ENCODE measurements around the gene EGFL7. TPM values are rescaled to one million over a fixed set of nuclear protein-coding genes. Genes with fewer than 3 reads are reported as not detected.

EGFL7 gene
- total RNA-seq, 1 donor from 2014 or later = 16.3 TPM

GRCh38 chr9:136690104-136690805 lies 27.5 kb downstream of the EGFL7 start:
- DNase-seq (ENCODE audit: low spot score, unreplicated experiment) = no peak
- TF ChIP-seq CTCF (IDR thresholded peaks at IDR 0.05; ENCODE audit: unreplicated experiment) = no peak
- no peak overlapping the region for H3K4me3 Mint-ChIP-seq (ENCODE audit: low read depth)

GRCh38 chr9:136690806-136691261 lies 28.1 kb downstream of the EGFL7 start:
- H3K9me3 Mint-ChIP-seq (ENCODE audit: low read depth) = no peaks in the 10 kb centered on the region
- no peak for DNase-seq (ENCODE audit: low spot score, unreplicated experiment)
- H3K4me3 Mint-ChIP-seq (ENCODE audit: low read depth) = no peak overlapping the region
- H3K27me3 Mint-ChIP-seq = peaks cover 10% of the 10 kb centered on the region
- H3K27ac Mint-ChIP-seq = no peak overlapping the region
- peaks cover 13% of the 10 kb centered on the region for H3K4me1 Mint-ChIP-seq (ENCODE audit: low read depth)
- no peaks in the 10 kb centered on the region for H3K36me3 Mint-ChIP-seq (ENCODE audit: insufficient read depth)
- no peak for TF ChIP-seq CTCF (IDR thresholded peaks at IDR 0.05; ENCODE audit: unreplicated experiment)

More at GRCh38 chr9:136690104-136690805, 27.5 kb downstream of the EGFL7 start:
- peaks cover 10% of the 10 kb centered on the region for H3K27me3 Mint-ChIP-seq
- no peaks in the 10 kb centered on the region for H3K9me3 Mint-ChIP-seq (ENCODE audit: low read depth)
- peaks cover 14% of the 10 kb centered on the region for H3K4me1 Mint-ChIP-seq (ENCODE audit: low read depth)
- no peak overlapping the region for H3K27ac Mint-ChIP-seq
- H3K36me3 Mint-ChIP-seq (ENCODE audit: insufficient read depth) = no peaks in the 10 kb centered on the region

GRCh38 chr9:136691316-136692184 lies 28.8 kb downstream of the EGFL7 start:
- no peaks in the 10 kb centered on the region for H3K9me3 Mint-ChIP-seq (ENCODE audit: low read depth)
- TF ChIP-seq CTCF (IDR thresholded peaks at IDR 0.05; ENCODE audit: unreplicated experiment) = no peak

GRCh38 chr9:136692185-136693134 lies 29.7 kb downstream of the EGFL7 start:
- Mint-ChIP-seq H3K4me1 (ENCODE audit: low read depth) (peaks cover 13% of the 10 kb centered on the region), H3K4me3 (ENCODE audit: low read depth) (no peak overlapping the region), H3K27me3 (peaks cover 10% of the 10 kb centered on the region), H3K36me3 (ENCODE audit: insufficient read depth) (no peaks in the 10 kb centered on the region), H3K9me3 (ENCODE audit: low read depth) (no peaks in the 10 kb centered on the region), H3K27ac (no peak overlapping the region)
- TF ChIP-seq CTCF (IDR thresholded peaks at IDR 0.05; ENCODE audit: unreplicated experiment) = no peak
- DNase-seq (ENCODE audit: low spot score, unreplicated experiment) = no peak

More at GRCh38 chr9:136691316-136692184, 28.8 kb downstream of the EGFL7 start:
- Mint-ChIP-seq H3K27me3 (peaks cover 10% of the 10 kb centered on the region), H3K4me1 (ENCODE audit: low read depth) (peaks cover 8% of the 10 kb centered on the region), H3K27ac (no peak overlapping the region), H3K4me3 (ENCODE audit: low read depth) (no peak overlapping the region), H3K36me3 (ENCODE audit: insufficient read depth) (no peaks in the 10 kb centered on the region)
- no peak for DNase-seq (ENCODE audit: low spot score, unreplicated experiment)
